Fibroblast of skin of scalp (primary cell): ENCODE measurements around the gene PPARG.
"Not testable (repeated sequence)": the region's sequence is repeated elsewhere in the genome, so short reads cannot be mapped to it uniquely, and the experiment has no call there.

Source experiments
- DNase-seq: peaks from one replicate; pipeline ENCODE4 v3.0.0-alpha.2; 2013

The PPARG gene

GRCh38 chr3:12444582-12445471 is 156.0 kb downstream of the PPARG start:
- peak; percentile 44 for DNase-seq

DNA sequence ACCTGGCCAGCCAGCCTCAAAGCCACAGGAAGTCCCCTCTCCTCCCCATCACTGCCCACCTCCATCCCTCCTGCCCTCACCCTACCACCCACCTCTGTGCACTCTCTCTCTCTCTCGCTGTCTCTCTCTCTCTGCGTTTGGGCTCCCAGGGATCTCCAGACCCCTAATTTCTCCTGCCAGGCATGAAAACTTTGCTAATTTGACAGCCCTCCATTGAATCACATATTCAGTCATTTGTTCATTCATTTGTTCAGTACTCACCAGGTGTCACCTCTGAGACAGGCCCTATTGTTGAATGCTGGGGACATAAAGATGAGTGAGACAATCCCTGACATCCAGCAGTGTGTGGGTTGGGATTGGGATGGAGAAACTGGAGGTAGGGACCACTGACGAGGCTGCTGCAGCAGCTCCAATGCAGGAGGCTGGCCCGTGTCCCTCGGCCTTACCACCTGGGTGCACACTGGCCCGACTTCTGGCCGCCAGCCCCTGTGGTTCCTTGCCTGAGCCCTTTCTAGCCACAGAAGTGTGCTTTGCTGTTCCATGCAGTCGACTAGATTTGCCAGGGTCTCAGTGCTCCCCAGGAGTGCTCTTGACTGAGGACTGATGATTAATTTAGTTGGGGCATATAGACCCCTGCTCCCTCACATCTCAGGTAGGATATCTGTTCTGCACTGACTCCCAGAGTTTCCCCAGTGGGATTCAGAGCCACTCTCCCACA is 156.8 kb downstream of the PPARG start:
- DNase-seq: no peak

DNA sequence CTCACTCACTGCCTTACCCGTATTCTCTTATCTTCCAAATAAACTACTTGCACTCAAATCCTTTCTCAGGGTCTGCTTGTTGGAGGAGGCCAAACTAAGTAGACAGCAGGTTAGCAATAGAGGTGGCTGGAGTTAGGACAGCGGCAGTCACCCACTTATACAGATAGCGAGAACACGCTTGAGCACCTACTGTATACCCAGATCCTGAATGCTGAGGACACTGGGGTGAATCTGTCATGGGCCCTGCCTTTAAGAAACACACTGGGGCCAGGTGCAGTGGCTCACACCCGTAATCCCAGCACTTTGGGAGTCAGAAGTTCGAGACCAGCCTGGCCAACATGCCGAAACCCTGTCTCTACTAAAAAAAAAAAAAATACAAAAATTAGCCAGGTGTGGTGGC is 157.4 kb downstream of the PPARG start:
- DNase-seq: no peak

DNA sequence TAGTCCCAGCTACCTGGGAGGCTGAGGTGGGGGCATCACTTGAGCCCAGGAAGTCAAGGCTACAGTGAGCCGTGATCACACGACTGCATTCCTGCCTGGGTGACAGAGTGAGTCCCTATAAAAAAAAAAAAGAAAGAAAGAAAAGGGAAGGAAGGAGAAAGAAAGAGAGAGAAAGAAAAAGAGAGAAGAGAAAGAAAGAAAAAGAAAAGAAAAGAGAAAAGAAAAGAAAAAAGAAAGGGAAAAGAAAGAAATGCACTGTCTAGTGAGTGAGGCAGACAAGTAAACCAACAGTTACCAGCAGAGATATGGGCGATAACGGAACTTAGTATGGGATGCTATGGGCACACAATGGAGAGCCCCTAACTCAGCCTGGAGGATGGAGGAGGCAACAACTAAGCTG is 158.2 kb downstream of the PPARG start:
- no peak for DNase-seq

GRCh38 chr3:12448404-12449202 is 159.7 kb downstream of the PPARG start:
- DNase-seq: not testable (repeated sequence)

DNA sequence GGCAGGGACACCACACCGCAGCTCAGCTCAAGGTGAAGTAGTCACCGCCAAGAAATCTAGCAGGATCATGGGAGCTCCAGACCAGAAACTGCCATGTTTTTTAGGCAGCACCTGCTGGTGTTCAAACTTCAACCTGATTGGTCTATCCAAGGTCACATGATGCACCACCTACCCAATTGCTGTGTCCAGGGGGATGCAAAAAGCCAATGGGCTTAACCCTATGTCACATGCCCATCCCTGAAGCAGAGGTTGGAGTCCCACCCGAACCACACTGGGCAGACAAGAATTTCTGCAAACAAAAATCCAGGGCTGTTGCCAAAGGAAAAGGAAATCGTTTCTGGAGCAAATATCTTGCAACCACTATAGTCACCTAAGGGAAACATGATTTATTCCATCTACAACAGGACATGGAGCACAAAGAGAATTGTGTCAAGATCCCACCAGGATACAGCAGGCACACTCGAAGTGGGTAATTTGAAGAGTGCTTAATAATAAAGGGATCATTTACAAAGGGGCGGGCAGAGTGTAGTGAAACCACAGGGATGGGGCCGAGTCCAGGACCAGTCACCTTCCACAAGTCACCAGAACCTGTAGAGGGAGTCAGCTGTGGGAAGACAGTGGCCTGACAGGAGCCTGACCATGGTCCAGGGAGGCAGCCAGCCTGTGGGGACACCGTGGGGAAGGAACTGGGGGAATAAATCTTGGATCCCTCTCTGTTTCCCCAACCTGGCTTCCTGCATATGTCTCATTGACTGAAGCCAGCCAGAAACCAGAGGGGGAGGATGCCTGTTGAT is 161.2 kb downstream of the PPARG start:
- no peak for DNase-seq

- no peak for DNase-seq
Measured at GRCh38 chr3:12451481-12451880, 162.6 kb downstream of the PPARG start.

GRCh38 chr3:12451960-12452359 is 163.1 kb downstream of the PPARG start:
- no peak for DNase-seq

- no peak for DNase-seq
Measured at GRCh38 chr3:12452361-12453330, 163.8 kb downstream of the PPARG start.

GRCh38 chr3:12454076-12454815 is 165.4 kb downstream of the PPARG start:
- DNase-seq: no peak

- DNase-seq: no peak
Measured at GRCh38 chr3:12454816-12455121, 165.9 kb downstream of the PPARG start.

DNA sequence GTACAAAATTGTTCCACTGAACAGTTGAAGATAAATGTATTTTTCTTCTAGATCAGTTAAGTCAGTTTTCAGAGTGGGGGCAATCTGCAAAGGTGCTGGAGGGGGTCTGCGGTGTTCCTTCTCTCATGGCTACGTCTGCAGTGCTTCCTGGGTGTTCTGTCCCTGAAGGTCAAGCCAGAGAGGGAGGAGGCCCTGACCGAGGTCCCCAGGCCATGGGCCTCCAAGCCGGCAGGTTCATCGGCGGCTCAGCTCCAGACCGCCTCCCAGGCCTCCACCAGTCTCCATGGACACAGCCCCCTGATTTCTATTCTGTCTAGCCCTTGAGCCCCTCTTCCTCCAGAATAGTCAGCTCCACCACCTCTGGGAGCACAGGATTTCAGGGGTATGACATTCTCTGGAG is 166.9 kb downstream of the PPARG start:
- no peak for DNase-seq

DNA sequence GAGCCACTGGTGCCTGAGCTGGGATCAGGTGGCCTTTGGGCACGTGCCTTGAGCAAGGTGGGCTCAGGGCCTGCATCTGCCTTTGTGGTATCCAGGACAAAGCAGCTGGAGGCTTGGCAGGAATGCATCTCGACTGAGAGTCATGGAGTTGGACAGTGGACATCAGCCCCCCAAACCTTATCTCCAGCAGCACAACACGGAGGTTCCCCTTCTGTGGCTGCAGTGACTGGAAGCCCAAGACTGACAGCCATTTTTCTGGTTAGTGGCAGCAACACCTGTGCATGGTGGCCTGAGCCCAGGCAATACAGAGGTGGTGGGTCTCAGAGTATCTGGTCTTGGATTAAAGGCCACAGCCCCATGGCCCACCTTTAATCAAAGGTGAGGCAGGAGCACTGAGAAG is 167.6 kb downstream of the PPARG start:
- no peak for DNase-seq

DNA sequence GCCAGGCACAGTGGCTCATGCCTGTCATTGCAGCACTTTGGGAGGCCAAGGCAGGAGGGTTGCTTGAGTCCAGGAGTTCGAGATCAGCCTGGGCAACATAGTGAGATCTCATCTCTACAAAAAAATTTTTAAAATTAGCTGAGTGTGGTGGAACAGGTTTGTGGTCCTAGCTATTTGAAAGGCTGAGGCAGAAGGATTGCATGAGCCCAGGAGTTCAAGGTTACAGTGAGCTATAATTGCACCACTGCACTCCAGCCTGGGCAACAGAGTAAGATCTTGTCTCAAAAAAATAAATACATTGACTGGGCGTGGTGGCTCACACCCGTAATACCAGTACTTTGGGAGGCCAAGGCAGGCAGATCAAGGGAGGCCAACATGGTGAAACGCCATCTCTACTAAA is 168.5 kb downstream of the PPARG start:
- not testable (repeated sequence) for DNase-seq

DNA sequence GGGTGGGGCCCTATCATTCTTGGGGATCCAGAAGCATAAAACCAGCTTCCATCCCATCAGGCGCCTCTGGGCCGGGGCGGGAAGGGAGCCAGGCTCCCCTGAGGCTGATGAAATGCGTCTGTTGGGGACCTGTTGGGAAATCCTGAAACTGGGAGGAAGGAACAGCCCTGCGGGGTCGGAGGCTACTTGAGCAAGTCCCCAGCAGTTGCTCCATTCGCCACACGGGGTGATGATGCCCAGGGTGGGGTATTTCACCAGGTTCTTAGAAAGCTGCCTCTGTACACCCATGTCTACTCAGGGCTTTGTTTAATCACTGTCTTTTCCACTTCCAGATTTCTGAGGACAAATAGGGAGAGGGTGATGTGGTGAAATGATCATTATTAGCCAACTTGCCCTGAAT is 170.0 kb downstream of the PPARG start:
- DNase-seq: no peak

GRCh38 chr3:12460127-12460526 is 171.3 kb downstream of the PPARG start:
- DNase-seq: no peak

DNA sequence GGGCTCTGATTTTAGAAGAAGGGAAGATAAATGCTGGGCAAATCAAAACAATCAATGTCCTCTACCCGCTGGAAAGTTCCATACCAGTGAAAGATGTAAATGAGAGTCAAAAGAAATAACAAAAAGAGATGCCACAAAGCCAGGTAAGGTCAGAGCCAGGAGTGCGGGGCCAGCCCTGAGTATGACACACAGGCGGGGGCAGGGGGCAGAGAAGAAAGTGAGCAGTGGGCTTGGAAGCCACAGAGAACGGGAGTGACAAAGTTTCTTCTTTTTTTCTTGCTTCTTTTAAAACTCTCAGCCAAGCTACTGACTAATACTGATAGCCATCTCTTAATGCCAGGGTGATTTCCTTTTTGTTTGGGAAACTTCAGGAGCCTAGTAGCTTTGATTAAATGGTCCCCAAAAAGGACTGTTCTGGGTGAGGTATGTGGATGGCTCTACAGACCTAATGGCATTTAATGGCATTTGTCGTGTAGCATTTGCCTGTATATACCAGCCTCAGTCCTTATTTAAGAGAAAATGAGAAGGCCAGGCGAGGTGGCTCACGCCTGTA is 172.3 kb downstream of the PPARG start:
- DNase-seq: no peak

DNA sequence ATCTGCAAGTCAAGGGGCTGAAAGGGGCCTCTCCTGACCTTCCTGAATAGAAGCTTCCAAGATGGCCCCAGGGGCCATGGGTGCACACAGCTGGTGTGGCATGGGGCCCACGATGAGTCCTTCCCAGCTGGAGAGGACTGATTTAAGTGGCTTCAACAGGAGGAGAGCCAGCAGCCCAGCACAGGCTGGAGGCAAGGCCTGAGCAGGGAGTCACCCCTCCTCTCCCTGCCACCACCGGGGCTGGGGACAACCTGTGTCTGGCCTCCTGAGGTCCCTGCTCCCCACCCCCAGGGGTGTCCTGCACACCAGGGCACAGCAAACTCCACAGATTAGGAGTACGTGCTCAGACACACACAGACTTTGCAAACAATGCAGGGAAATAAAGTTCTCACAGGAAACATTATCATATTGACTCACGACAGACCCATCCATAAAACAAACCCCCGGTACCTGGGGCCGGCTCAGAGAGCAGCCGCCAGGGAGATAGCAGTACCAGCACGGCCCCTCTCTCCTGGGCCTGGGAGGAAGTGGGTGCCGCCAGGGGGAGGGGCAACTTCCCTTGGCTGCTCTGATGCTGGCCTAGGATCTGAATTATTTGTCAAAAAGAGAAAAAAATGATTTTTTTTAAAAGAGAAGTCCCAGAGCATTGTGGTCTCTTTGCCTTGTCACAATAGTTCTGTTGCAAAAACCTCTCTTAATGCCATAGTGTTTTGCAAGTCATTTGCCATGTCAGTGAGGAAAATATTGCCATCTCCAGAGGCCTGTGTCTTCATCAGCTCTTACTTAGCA is 173.5 kb downstream of the PPARG start:
- DNase-seq: no peak

DNA sequence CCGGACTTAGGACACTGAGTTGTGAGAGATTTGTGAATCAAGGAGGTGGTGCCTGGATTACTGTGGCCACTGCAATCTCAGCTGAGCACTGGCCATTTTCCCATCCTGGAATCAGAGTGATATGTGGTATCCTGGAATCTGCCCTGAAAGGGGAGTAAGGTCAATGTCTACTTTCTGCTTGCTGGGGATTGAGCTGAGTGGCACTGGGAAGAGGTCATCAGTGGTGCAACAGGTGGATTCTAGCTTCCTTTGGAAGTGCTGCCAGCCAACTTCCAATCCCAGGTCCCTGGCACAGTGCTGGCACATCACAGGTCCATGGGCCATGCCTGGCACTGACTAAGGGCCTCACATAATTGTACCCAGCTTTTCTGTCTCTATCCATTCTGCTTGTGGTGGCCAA is 174.8 kb downstream of the PPARG start:
- no peak for DNase-seq
